Measurements from ENCODE around the gene MEGF6.

DNA sequence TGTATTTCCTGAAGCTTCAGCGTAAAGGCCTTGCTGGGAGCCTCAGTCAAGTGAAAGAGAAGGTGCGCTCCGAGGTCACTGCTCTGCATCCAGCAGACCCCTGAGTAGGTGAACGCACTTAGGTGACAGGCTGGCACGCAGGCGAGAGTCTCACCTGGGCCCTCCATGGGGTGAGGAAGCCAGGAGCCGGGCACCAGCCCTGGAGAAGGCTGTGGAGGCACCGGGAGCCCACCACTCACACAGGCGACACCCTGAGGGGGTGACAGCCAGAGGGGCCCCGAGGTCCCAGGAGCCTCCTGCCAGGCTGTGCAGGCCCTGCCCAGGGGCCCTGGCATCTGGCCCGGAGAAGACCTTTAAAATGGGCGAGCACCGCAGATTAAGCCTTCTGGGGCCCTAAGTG, 89.2 kb downstream of the MEGF6 start:
- TF ChIP-seq, protein P1, sequence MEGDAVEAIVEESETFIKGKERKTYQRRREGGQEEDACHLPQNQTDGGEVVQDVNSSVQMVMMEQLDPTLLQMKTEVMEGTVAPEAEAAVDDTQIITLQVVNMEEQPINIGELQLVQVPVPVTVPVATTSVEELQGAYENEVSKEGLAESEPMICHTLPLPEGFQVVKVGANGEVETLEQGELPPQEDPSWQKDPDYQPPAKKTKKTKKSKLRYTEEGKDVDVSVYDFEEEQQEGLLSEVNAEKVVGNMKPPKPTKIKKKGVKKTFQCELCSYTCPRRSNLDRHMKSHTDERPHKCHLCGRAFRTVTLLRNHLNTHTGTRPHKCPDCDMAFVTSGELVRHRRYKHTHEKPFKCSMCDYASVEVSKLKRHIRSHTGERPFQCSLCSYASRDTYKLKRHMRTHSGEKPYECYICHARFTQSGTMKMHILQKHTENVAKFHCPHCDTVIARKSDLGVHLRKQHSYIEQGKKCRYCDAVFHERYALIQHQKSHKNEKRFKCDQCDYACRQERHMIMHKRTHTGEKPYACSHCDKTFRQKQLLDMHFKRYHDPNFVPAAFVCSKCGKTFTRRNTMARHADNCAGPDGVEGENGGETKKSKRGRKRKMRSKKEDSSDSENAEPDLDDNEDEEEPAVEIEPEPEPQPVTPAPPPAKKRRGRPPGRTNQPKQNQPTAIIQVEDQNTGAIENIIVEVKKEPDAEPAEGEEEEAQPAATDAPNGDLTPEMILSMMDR (IDR thresholded peaks at IDR 0.05) = no peak
- no peak for TF ChIP-seq POLR2A (IDR thresholded peaks at IDR 0.05)

All from right lobe of liver (tissue), 4 donors.